ENCODE results near the gene IL12RB1. TPM values are rescaled to one million over a fixed set of nuclear protein-coding genes. Genes with fewer than 3 reads are reported as not detected.

The IL12RB1 gene
- total and polyA plus RNA-seq, 2 of the 13 experiments (the other 11 are each of a cell fraction or from before 2014, with no cell fraction given), result 0.03 to 0.04 TPM

- TF ChIP-seq SALL2 (CRISPR knock-in tag; IDR thresholded peaks at IDR 0.05), result no peak
- TF ChIP-seq, protein P1, sequence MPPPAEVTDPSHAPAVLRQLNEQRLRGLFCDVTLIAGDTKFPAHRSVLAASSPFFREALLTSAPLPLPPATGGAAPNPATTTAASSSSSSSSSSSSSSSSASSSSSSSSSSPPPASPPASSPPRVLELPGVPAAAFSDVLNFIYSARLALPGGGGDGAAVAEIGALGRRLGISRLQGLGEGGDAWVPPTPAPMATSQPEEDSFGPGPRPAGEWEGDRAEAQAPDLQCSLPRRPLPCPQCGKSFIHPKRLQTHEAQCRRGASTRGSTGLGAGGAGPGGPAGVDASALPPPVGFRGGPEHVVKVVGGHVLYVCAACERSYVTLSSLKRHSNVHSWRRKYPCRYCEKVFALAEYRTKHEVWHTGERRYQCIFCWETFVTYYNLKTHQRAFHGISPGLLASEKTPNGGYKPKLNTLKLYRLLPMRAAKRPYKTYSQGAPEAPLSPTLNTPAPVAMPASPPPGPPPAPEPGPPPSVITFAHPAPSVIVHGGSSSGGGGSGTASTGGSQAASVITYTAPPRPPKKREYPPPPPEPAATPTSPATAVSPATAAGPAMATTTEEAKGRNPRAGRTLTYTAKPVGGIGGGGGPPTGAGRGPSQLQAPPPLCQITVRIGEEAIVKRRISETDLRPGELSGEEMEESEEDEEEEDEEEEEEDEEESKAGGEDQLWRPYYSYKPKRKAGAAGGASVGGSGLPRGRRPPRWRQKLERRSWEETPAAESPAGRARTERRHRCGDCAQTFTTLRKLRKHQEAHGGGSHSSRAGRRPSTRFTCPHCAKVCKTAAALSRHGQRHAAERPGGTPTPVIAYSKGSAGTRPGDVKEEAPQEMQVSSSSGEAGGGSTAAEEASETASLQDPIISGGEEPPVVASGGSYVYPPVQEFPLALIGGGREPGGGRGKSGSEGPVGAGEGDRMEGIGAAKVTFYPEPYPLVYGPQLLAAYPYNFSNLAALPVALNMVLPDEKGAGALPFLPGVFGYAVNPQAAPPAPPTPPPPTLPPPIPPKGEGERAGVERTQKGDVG (CRISPR knock-in tag; IDR thresholded peaks at IDR 0.05; ENCODE audit: borderline replicate concordance), result no peak
- TF ChIP-seq, protein P2, sequence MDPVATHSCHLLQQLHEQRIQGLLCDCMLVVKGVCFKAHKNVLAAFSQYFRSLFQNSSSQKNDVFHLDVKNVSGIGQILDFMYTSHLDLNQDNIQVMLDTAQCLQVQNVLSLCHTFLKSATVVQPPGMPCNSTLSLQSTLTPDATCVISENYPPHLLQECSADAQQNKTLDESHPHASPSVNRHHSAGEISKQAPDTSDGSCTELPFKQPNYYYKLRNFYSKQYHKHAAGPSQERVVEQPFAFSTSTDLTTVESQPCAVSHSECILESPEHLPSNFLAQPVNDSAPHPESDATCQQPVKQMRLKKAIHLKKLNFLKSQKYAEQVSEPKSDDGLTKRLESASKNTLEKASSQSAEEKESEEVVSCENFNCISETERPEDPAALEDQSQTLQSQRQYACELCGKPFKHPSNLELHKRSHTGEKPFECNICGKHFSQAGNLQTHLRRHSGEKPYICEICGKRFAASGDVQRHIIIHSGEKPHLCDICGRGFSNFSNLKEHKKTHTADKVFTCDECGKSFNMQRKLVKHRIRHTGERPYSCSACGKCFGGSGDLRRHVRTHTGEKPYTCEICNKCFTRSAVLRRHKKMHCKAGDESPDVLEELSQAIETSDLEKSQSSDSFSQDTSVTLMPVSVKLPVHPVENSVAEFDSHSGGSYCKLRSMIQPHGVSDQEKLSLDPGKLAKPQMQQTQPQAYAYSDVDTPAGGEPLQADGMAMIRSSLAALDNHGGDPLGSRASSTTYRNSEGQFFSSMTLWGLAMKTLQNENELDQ (CRISPR knock-in tag; IDR thresholded peaks at IDR 0.05; ENCODE audit: borderline replicate concordance), result no peak
- TF ChIP-seq, protein P3, sequence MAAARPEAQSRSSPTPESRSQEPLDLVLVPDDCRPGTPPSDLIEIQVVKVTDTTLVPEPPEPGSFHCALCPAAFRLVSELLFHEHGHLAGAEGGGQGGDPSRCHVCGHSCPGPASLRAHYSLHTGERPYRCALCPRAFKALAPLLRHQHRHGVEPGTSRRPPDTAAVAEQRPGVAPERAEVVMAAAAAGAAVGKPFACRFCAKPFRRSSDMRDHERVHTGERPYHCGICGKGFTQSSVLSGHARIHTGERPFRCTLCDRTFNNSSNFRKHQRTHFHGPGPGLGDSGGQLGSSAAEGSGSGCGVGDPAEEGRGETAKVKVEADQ (CRISPR knock-in tag; IDR thresholded peaks at IDR 0.05; ENCODE audit: borderline replicate concordance), result no peak
- no peak for TF ChIP-seq TOE1 (CRISPR knock-in tag; IDR thresholded peaks at IDR 0.05)
- TF ChIP-seq FOXK2 (IDR thresholded peaks at IDR 0.05), result no peak
- no peak for TF ChIP-seq YEATS4 (CRISPR knock-in tag; IDR thresholded peaks at IDR 0.05; ENCODE audit: borderline replicate concordance)
- no peak for TF ChIP-seq UBTF (CRISPR knock-in tag; IDR thresholded peaks at IDR 0.05)
- no peak for TF ChIP-seq TBL1XR1 (IDR thresholded peaks at IDR 0.05; ENCODE audit: borderline replicate concordance, low read length, partially characterized antibody)
- TF ChIP-seq ZHX1 (CRISPR knock-in tag; IDR thresholded peaks at IDR 0.05; ENCODE audit: low read depth), result no peak
- TF ChIP-seq, protein P4, sequence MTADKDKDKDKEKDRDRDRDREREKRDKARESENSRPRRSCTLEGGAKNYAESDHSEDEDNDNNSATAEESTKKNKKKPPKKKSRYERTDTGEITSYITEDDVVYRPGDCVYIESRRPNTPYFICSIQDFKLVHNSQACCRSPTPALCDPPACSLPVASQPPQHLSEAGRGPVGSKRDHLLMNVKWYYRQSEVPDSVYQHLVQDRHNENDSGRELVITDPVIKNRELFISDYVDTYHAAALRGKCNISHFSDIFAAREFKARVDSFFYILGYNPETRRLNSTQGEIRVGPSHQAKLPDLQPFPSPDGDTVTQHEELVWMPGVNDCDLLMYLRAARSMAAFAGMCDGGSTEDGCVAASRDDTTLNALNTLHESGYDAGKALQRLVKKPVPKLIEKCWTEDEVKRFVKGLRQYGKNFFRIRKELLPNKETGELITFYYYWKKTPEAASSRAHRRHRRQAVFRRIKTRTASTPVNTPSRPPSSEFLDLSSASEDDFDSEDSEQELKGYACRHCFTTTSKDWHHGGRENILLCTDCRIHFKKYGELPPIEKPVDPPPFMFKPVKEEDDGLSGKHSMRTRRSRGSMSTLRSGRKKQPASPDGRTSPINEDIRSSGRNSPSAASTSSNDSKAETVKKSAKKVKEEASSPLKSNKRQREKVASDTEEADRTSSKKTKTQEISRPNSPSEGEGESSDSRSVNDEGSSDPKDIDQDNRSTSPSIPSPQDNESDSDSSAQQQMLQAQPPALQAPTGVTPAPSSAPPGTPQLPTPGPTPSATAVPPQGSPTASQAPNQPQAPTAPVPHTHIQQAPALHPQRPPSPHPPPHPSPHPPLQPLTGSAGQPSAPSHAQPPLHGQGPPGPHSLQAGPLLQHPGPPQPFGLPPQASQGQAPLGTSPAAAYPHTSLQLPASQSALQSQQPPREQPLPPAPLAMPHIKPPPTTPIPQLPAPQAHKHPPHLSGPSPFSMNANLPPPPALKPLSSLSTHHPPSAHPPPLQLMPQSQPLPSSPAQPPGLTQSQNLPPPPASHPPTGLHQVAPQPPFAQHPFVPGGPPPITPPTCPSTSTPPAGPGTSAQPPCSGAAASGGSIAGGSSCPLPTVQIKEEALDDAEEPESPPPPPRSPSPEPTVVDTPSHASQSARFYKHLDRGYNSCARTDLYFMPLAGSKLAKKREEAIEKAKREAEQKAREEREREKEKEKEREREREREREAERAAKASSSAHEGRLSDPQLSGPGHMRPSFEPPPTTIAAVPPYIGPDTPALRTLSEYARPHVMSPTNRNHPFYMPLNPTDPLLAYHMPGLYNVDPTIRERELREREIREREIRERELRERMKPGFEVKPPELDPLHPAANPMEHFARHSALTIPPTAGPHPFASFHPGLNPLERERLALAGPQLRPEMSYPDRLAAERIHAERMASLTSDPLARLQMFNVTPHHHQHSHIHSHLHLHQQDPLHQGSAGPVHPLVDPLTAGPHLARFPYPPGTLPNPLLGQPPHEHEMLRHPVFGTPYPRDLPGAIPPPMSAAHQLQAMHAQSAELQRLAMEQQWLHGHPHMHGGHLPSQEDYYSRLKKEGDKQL (CRISPR knock-in tag; IDR thresholded peaks at IDR 0.05; ENCODE audit: low read depth), result no peak
Observed at GRCh38 chr19:18043676-18044075, 43.1 kb downstream of the IL12RB1 start (continued).
